Kidney epithelial cell (primary cell): Measurements from ENCODE around the gene SCTR. TPM values are rescaled to one million over a fixed set of nuclear protein-coding genes. Genes with fewer than 3 reads are reported as not detected.

Experiments
- DNase-seq: peaks from one replicate; pipeline ENCODE4 v3.0.0-alpha.2; 2010; ENCODE audit warnings: low read depth
- H3K27me3 ChIP-seq: 2 replicates; pipeline ENCODE4 v1.6.0; 2011; ENCODE audit warnings: low read length; ENCODE audit not compliant: control insufficient read depth, insufficient read depth
- H3K36me3 ChIP-seq: 2 replicates; pipeline ENCODE4 v1.5.1; 2011; ENCODE audit warnings: low read length; ENCODE audit not compliant: control insufficient read depth, insufficient read depth
- H3K4me3 ChIP-seq: 2 replicates; pipeline ENCODE4 v1.5.1; 2011; ENCODE audit warnings: low read depth, mild to moderate bottlenecking, control low read depth, low read length
- total RNA-seq: library from RNA; depleted of rRNA; stranded (reverse); fragments of >200 nt; gene quantifications from 2 replicates; pipeline ENCODE4 v1.2.3, GENCODE V29; 2015
- TF ChIP-seq, protein P1 (sequence below): IDR thresholded peaks from 2 replicates; pipeline ENCODE4 v1.5.1; 2011; ENCODE audit warnings: mild to moderate bottlenecking, moderate library complexity, low read length, control low read depth, inconsistent platforms; ENCODE audit not compliant: insufficient read depth, poor library complexity, severe bottlenecking

Gene SCTR
- total RNA-seq, 1 donor from 2014 or later, result not detected

DNA sequence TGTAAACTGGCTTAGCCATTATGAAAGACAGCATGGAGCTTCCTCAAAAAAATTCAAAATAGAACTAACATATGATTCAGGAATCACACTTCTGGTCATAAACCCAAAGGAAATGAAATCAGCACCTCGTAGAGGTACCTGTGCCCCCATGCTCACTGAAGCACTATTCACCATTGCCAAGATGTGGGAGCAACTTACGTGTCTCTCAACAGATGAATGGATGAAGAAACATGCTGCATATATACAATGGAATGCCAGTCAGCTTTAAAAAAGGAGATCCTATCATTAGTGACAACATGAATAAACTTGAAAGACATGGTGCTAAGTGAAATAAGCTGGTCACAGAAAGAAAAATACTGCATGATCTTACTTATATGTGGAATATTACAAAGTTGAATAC, 8.2 kb downstream of the SCTR start:
- no peaks in the 10 kb centered on the region for H3K36me3 ChIP-seq
- no peak for DNase-seq
- no peaks in the 10 kb centered on the region for H3K27me3 ChIP-seq
- H3K4me3 ChIP-seq, result no peak overlapping the region
- TF ChIP-seq, protein P1, sequence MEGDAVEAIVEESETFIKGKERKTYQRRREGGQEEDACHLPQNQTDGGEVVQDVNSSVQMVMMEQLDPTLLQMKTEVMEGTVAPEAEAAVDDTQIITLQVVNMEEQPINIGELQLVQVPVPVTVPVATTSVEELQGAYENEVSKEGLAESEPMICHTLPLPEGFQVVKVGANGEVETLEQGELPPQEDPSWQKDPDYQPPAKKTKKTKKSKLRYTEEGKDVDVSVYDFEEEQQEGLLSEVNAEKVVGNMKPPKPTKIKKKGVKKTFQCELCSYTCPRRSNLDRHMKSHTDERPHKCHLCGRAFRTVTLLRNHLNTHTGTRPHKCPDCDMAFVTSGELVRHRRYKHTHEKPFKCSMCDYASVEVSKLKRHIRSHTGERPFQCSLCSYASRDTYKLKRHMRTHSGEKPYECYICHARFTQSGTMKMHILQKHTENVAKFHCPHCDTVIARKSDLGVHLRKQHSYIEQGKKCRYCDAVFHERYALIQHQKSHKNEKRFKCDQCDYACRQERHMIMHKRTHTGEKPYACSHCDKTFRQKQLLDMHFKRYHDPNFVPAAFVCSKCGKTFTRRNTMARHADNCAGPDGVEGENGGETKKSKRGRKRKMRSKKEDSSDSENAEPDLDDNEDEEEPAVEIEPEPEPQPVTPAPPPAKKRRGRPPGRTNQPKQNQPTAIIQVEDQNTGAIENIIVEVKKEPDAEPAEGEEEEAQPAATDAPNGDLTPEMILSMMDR, result no peak

DNA sequence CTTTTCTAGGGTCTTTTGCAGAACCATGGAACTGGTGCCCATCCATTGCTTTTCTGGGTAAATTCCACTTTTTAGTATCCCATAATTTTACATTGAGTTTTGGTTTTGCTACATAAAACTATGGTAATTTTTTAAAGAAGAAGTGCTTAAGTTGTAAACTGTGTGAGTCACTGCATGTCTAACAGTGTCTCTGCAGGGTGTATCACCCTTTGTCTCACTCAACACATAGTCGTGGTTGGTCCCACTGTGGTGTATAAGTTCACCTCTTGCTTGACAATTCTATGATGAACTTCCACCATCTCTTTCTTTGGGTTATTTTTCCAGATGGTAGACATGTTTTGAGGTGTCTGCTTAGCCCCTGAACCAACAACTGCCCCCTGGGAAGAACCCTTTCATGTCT, 10.5 kb downstream of the SCTR start:
- no peaks in the 10 kb centered on the region for H3K36me3 ChIP-seq
- no peak for DNase-seq
- no peak overlapping the region for H3K4me3 ChIP-seq
- H3K27me3 ChIP-seq, result no peaks in the 10 kb centered on the region
- TF ChIP-seq, protein P1, result no peak

DNA sequence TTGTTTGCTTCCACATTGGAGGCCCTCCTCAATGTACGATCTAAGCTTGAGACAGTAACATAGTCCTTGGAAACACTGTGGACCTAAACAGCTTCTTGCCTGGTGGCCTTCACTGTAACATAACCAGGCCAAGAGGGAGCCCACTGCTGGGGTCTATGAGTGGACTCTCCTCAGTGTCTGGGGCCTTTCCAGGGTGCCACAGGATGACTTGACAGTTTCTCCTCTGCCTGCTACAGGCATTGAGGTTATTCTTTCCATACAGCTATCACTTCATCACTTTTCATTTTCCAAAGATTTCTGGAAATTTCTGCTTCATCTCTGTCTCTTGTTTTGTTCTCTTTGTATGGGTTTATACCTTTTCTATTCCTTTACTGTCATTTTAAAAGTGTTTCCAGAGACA, 11.3 kb downstream of the SCTR start:
- no peak for DNase-seq
- no peaks in the 10 kb centered on the region for H3K27me3 ChIP-seq
- no peak overlapping the region for H3K4me3 ChIP-seq
- H3K36me3 ChIP-seq, result no peaks in the 10 kb centered on the region
- TF ChIP-seq, protein P1, result no peak

DNA sequence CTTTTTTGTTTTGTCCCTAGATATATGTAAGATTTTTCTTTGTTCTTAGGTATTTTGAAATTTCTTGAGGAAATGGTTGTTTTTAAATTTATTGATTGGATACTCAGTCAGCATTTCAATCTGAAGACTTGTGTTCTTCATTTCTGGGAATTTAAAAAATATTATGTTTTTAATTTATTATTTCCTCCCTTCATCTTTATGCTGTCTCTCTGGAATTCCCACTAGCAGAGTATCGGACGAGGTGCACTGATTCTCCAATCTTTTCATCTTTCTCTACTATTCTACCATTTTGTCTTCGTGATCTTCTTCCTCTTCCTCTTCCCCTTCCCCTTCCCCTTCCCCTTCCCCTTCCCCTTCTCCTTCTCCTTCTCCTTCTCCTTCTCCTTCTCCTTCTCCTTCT, 12.3 kb downstream of the SCTR start:
- TF ChIP-seq, protein P1, result no peak
- Histone ChIP-seq H3K4me3 (no peak overlapping the region), H3K36me3 (no peaks in the 10 kb centered on the region), H3K27me3 (no peaks in the 10 kb centered on the region)
- DNase-seq, result no peak

DNA sequence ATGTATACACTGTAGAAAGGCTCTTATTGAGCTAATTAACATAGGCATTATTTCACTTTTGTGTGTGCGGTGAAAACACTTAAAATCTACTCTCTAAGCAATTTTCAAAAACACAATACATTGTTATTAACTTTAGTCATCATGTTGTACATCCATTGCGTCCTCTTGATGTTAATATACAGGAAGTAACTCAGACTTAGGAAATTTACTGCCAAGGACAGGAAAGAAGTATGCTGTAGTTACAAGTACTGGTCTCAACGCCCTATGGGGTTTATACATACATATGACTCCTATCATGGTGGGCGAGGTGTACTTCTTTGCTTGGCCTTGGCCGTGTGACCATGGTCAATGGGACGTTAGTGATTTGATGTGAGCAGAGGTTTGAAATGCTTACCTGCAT, 15.5 kb downstream of the SCTR start:
- Histone ChIP-seq H3K4me3 (no peak overlapping the region), H3K36me3 (no peaks in the 10 kb centered on the region), H3K27me3 (no peaks in the 10 kb centered on the region)
- TF ChIP-seq, protein P1, result no peak
- no peak for DNase-seq

DNA sequence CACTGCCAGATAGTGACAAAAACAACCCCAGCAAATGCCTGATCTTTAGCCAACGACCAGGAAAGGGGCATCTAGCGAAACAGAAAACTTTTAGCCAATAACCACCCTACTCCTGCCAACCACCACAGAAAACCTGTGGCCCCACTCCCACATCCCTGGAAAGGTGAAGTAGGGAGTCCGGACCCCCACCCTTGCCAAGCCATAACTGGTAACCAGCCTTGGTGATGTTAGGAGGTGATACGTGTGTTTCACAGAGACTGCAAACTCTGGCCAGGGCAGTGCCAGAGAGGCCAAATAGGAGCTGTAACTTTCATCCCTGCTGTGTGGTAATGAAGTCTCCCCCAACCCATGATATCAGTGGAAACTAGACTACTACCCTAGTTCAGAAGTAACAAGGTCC, 27.6 kb downstream of the SCTR start:
- no peak for DNase-seq
- H3K27me3 ChIP-seq, result no peaks in the 10 kb centered on the region
- TF ChIP-seq, protein P1, result no peak

More for the DNA sequence above, 27.6 kb downstream of the SCTR start:
- Histone ChIP-seq H3K36me3 (no peaks in the 10 kb centered on the region), H3K4me3 (no peak overlapping the region)
